K562 (cell line): ENCODE data around the gene ITK. TPM values are rescaled to one million over a fixed set of nuclear protein-coding genes. Genes with fewer than 3 reads are reported as not detected.

Source experiments
- ATAC-seq: fragments of 200-7000 bp; cut with Tn5 transposase; 3 replicates; pipeline ENCODE4 v1.9.1; 2020; ENCODE audit warnings: moderate library complexity
- BruUV-seq: library from RNA; stranded (reverse); fragments of 400-500 nt; replicated peaks from 2 replicates; lab custom pipeline; 2021; lab: Mats Ljungman, UMichigan
- CTCF ChIA-PET: fragments of 300-600 bp; formaldehyde crosslinking; extraction: SDS; loops from one replicate; lab custom pipeline; 2021; ENCODE audit warnings: low intra/inter-chr PET ratio; lab: Yijun Ruan, JAX
- POLR2A ChIA-PET: fragments of 300-600, 350-650 bp; sonication (Branson Sonifier 250); formaldehyde crosslinking; extraction: SDS; loops from one replicate; lab custom pipeline; 2021; ENCODE audit warnings: antibody characterized with exemption, inconsistent platforms; lab: Yijun Ruan, JAX
- DNase-seq, 4 experiments: peaks; one replicate each; pipeline versions ENCODE4 v3.0.0 to v3.0.0-alpha.2; 2011 to 2018; ENCODE audit warnings: low spot score in 3 of 4, mixed read lengths in 3 of 4; ENCODE audit errors: extremely low read depth in 1 of 4
- FAIRE-seq: peaks from 2 replicates; lab custom pipeline; 2011; peaks lifted over from hg19 to GRCh38; lab: Jason Lieb, UNC
- H2AFZ ChIP-seq: 2 replicates; pipeline ENCODE4 v1.6.0; 2011; ENCODE audit warnings: low read depth, low read length, control low read depth, inconsistent platforms
- H3K27ac ChIP-seq: fragments of 200-600 bp; 3 replicates; pipeline ENCODE4 v1.8.0; 2011; ENCODE audit warnings: low read depth, mild to moderate bottlenecking, control low read depth, inconsistent platforms, low read length, moderate library complexity, mixed read lengths; ENCODE audit errors: extremely low read depth
- H3K27me3 ChIP-seq, 2 experiments: fragments of 300-600 bp in 1 of 2; 2 replicates in 1 of 2; 3 replicates in 1 of 2; pipeline versions ENCODE4 v1.6.0 to v1.8.0; 2011; ENCODE audit warnings: inconsistent platforms in 2 of 2, low read length in 2 of 2, mild to moderate bottlenecking in 1 of 2, mixed read lengths in 1 of 2, moderate library complexity in 1 of 2; ENCODE audit not compliant: control insufficient read depth in 2 of 2, insufficient read depth in 2 of 2
- H3K36me3 ChIP-seq: fragments of 300-600 bp; 3 replicates; pipeline ENCODE4 v1.8.0; 2011; ENCODE audit warnings: mild to moderate bottlenecking, low read length, inconsistent platforms; ENCODE audit not compliant: control insufficient read depth, insufficient read depth
- H3K4me1 ChIP-seq, 2 experiments: fragments of 200-600 bp in 1 of 2; replicated peaks in 1 of 2; 2 replicates in 1 of 2; 3 replicates in 1 of 2; pipeline versions ENCODE4 v1.5.1 to v1.8.0; 2011; ENCODE audit warnings: inconsistent platforms in 2 of 2, low read length in 2 of 2, mild to moderate bottlenecking in 1 of 2, mixed read lengths in 1 of 2, moderate library complexity in 1 of 2; ENCODE audit not compliant: control insufficient read depth in 2 of 2, insufficient read depth in 2 of 2
- H3K4me2 ChIP-seq: 2 replicates; pipeline ENCODE4 v1.6.1; 2011; ENCODE audit warnings: low read length, control low read depth, inconsistent platforms, mixed read lengths; ENCODE audit not compliant: insufficient read depth
- H3K4me3 ChIP-seq: fragments of 200-600 bp; sonication (generic), shearing (Covaris generic); 2 replicates; pipeline ENCODE4 v1.5.1; 2016; ENCODE audit warnings: control low read depth, inconsistent platforms
- H3K79me2 ChIP-seq: fragments of 200-600 bp; 3 replicates; pipeline ENCODE4 v1.8.0; 2011; ENCODE audit warnings: low read length, inconsistent platforms; ENCODE audit not compliant: control insufficient read depth, insufficient read depth
- H3K9ac ChIP-seq, 2 experiments: 2 replicates each; pipeline versions ENCODE4 v1.6.0 to v1.6.1; 2011; ENCODE audit warnings: low read depth in 2 of 2, low read length in 2 of 2, control low read depth in 1 of 2, inconsistent platforms in 1 of 2, mild to moderate bottlenecking in 1 of 2, mixed read lengths in 1 of 2; ENCODE audit not compliant: insufficient read depth in 1 of 2
- H3K9me1 ChIP-seq: one replicate; pipeline ENCODE4 v1.6.0; 2011; ENCODE audit warnings: inconsistent platforms, mild to moderate bottlenecking, low read length, moderate library complexity; ENCODE audit not compliant: control insufficient read depth, insufficient read depth
- H3K9me3 ChIP-seq: replicated peaks from 2 replicates; pipeline ENCODE4 v1.5.1; 2011; ENCODE audit warnings: low read depth, low read length, inconsistent platforms; ENCODE audit not compliant: control insufficient read depth, insufficient read depth
- H4K20me1 ChIP-seq: replicated peaks from 2 replicates; pipeline ENCODE4 v1.6.1; 2011; ENCODE audit warnings: low read length, inconsistent platforms, mixed read lengths; ENCODE audit not compliant: control insufficient read depth, insufficient read depth
- BACH1 ChIP-seq: fragments of 200-800 bp; sonication (Bioruptor generic); IDR thresholded peaks from 2 replicates; pipeline ENCODE4 v1.6.1; 2016; ENCODE audit warnings: missing genetic modification characterization, missing compliant biosample characterization
- CREB3L1 ChIP-seq: fragments of 450-650 bp; IDR thresholded peaks from 2 replicates; pipeline ENCODE4 v1.6.1; 2014; ENCODE audit warnings: low read depth, mild to moderate bottlenecking, moderate library complexity, borderline replicate concordance
- ELF4 ChIP-seq: fragments of 450-650 bp; formaldehyde crosslinking; IDR thresholded peaks from 2 replicates; pipeline ENCODE4 v1.4.0; 2022; ENCODE audit warnings: missing genetic modification characterization
- ERF ChIP-seq: fragments of 450-650 bp; formaldehyde crosslinking; IDR thresholded peaks from 2 replicates; pipeline ENCODE4 v1.4.0; 2020; ENCODE audit warnings: mild to moderate bottlenecking, mixed read lengths
- GATAD2B ChIP-seq: fragments of 450-650 bp; IDR thresholded peaks from 2 replicates; pipeline ENCODE4 v1.6.1; 2017; ENCODE audit warnings: mild to moderate bottlenecking, borderline replicate concordance
- HMG20A ChIP-seq: fragments of 450-650 bp; formaldehyde crosslinking; conservative IDR thresholded peaks from 2 replicates; pipeline ENCODE4 v1.4.0; 2020; ENCODE audit warnings: mild to moderate bottlenecking, mixed read lengths
- HMG20B ChIP-seq: fragments of 250-450 bp; sonication (Bioruptor Pico); IDR thresholded peaks from 2 replicates; pipeline ENCODE4 v1.5.0; 2021; ENCODE audit warnings: mild to moderate bottlenecking
- KHSRP ChIP-seq: fragments of 450-650 bp; IDR thresholded peaks from 2 replicates; pipeline ENCODE4 v1.6.1; 2017
- LEF1 ChIP-seq: fragments of 450-650 bp; IDR thresholded peaks from 2 replicates; pipeline ENCODE4 v1.6.1; 2016; ENCODE audit warnings: mild to moderate bottlenecking
- NELFE ChIP-seq: IDR thresholded peaks from 2 replicates; pipeline ENCODE4 v1.6.1; 2011; ENCODE audit warnings: mild to moderate bottlenecking; ENCODE audit not compliant: insufficient read depth, insufficient read length
- NFATC3 ChIP-seq: fragments of 450-650 bp; IDR thresholded peaks from 2 replicates; pipeline ENCODE4 v1.6.1; 2017; ENCODE audit warnings: mild to moderate bottlenecking
- RB1 ChIP-seq: fragments of 450-650 bp; IDR thresholded peaks from 2 replicates; pipeline ENCODE4 v1.6.1; 2017; ENCODE audit warnings: low read depth, mild to moderate bottlenecking
- RFX5 ChIP-seq: IDR thresholded peaks from 2 replicates; pipeline ENCODE4 v1.6.1; 2011; ENCODE audit warnings: low read depth, mild to moderate bottlenecking, improper control_type of control experiment, low read length
- SMARCB1 ChIP-seq: IDR thresholded peaks from 2 replicates; pipeline ENCODE4 v1.6.1; 2011; ENCODE audit warnings: improper control_type of control experiment, low read depth; ENCODE audit not compliant: insufficient read length
- SP2 ChIP-seq: IDR thresholded peaks from 2 replicates; pipeline ENCODE4 v1.6.1; 2011; ENCODE audit warnings: mild to moderate bottlenecking, low read depth, low read length, moderate library complexity; ENCODE audit not compliant: poor library complexity, severe bottlenecking; ENCODE audit errors: extremely low read depth
- STAT5B ChIP-seq: fragments of 250-450 bp; sonication (Bioruptor Pico); IDR thresholded peaks from 2 replicates; pipeline ENCODE4 v1.8.0; 2021; ENCODE audit warnings: mild to moderate bottlenecking, inconsistent platforms
- ZNF124 ChIP-seq: sonication (generic); formaldehyde crosslinking; IDR thresholded peaks from 2 replicates; pipeline ENCODE4 v1.8.1; 2022; ENCODE audit warnings: missing genetic modification reagents
- ZNF184 ChIP-seq: sonication (generic); formaldehyde crosslinking; IDR thresholded peaks from 2 replicates; pipeline ENCODE4 v1.5.0; 2020; ENCODE audit warnings: missing genetic modification reagents
- ZNF347 ChIP-seq: fragments of 450-650 bp; formaldehyde crosslinking; IDR thresholded peaks from 2 replicates; pipeline ENCODE4 v1.4.0; 2020; ENCODE audit warnings: low read depth, mild to moderate bottlenecking, moderate library complexity
- ZNF436 ChIP-seq: fragments of 250-450, 450-650 bp; sonication (Bioruptor Pico); formaldehyde crosslinking; IDR thresholded peaks from 2 replicates; pipeline ENCODE4 v1.7.0; 2020; ENCODE audit warnings: mild to moderate bottlenecking
- ZNF668 ChIP-seq: fragments of 250-450 bp; sonication (Bioruptor Pico); IDR thresholded peaks from 2 replicates; pipeline ENCODE4 v1.8.0; 2022; ENCODE audit warnings: mild to moderate bottlenecking, inconsistent platforms
- ZNF785 ChIP-seq: fragments of 250-450 bp; sonication (Bioruptor Pico); IDR thresholded peaks from 2 replicates; pipeline ENCODE4 v1.4.0; 2020; ENCODE audit warnings: mild to moderate bottlenecking
- WGBS: fragments of 100-300 bp; shearing (Covaris generic); methylation state at CpG from one replicate; pipeline ENCODE4 v1.1.6; 2016; ENCODE audit warnings: low coverage, mixed read lengths; ENCODE audit not compliant: insufficient coverage; ENCODE audit errors: missing lambda C conversion rate; 5-methylcytosine and 5-hydroxymethylcytosine counted together
- in situ Hi-C: fragments of 300-500 bp; cut with MboI; formaldehyde crosslinking; loops from 4 replicates; pipeline ENCODE4 v1.15.0; 2018; ENCODE audit warnings: inconsistent platforms, mixed read lengths
- intact Hi-C: fragments of 100-400 bp; cut with micrococcal nuclease; formaldehyde crosslinking; loops from 2 replicates; pipeline ENCODE4 v1.14.2; 2022
- polyA plus RNA-seq, 8 experiments: library from polyadenylated mRNA; depleted of rRNA in 4 of 8; stranded (reverse) in 5 of 8; unstranded in 3 of 8; fragments of >200 nt; fragmentation: Nextera tagmentation in 2 of 8; fragmentation: Illumina TruSeq in 1 of 8; extraction: Ambion mirVana in 2 of 8; extraction: Trizol in 1 of 8; gene quantifications; 2 replicates each; pipeline versions ENCODE4 v1.2.1 to v1.2.3, GENCODE V29; 2011 to 2014; ENCODE audit warnings: inconsistent platforms in 1 of 8, missing spikeins in 1 of 8
- total RNA-seq, 7 experiments: library from RNA; depleted of rRNA in 6 of 7; stranded (reverse); fragments of >200 nt in 6 of 7; fragmentation: Illumina TruSeq in 2 of 7; extraction: Trizol in 2 of 7; gene quantifications; 2 replicates each; pipeline versions ENCODE4 v1.2.1 to v1.2.3, GENCODE V29; 2011 to 2021; ENCODE audit warnings: low replicate concordance in 1 of 7
- TF ChIP-seq, protein P1 (sequence below), 3 experiments: fragments of 200-800 bp in 1 of 3; sonication (Bioruptor generic) in 1 of 3; sonication (generic) in 1 of 3; formaldehyde crosslinking in 1 of 3; IDR thresholded peaks; 2 replicates each; pipeline versions ENCODE4 v1.6.1 to v1.8.0; 2016 to 2022; ENCODE audit warnings: mild to moderate bottlenecking in 2 of 3, missing compliant biosample characterization in 2 of 3, missing genetic modification characterization in 2 of 3, missing genetic modification reagents in 1 of 3

The ITK gene
- total and polyA plus RNA-seq, 9 of the 15 experiments (the other 6 are each of a cell fraction or from before 2014, with no cell fraction given): 0.04 to 0.75 TPM; not detected in 7

GRCh38 chr5:157266286-157267007, 85.8 kb downstream of the ITK start:
- Histone ChIP-seq H3K27me3 (peaks cover 2 to 36% of the 10 kb centered on the region in 2 experiments), H3K27ac (no peak overlapping the region), H3K4me3 (peak overlapping the region; percentile 48), H3K9ac (no peak overlapping the region), H3K9me1 (no peaks in the 10 kb centered on the region), H3K4me2 (peak overlapping the region; percentile 70; the same call in 1 of the 2 replicates), H4K20me1 (no peaks in the 10 kb centered on the region), H2AFZ (peak overlapping the region; percentile 67; the same call in 1 of the 2 replicates), H3K4me1 (peaks cover 0 to 12% of the 10 kb centered on the region in 2 experiments; a peak in 3 of 5 replicates), H3K79me2 (no peaks in the 10 kb centered on the region), H3K36me3 (no peaks in the 10 kb centered on the region), H3K9me3 (no peaks in the 10 kb centered on the region)
- FAIRE-seq (no peak), DNase-seq (no peak), ATAC-seq (peak; percentile 79)
- no TSS peak for BruUV-seq
- in situ Hi-C loops (no loop called here), intact Hi-C loops (no loop called here)
- CTCF ChIA-PET: no interaction called here
- POLR2A ChIA-PET: interaction anchor here (0.6 to 1.0 kb wide), 2 partner anchors 70 to 79 kb away, joined by 3 read pairs; a partner anchor contains a TSS
- WGBS: 11% methylated on average over 24 of the region's 62 CpGs
- TF ChIP-seq ELF4 (CRISPR knock-in tag) (no peak), ZNF785 (CRISPR knock-in tag) (no peak), ZNF668 (no peak), STAT5B (CRISPR knock-in tag) (no peak), HMG20A (CRISPR knock-in tag) (no peak), BACH1 (tag) (no peak), LEF1 (no peak), SP2 (no peak), ZNF347 (CRISPR knock-in tag) (no peak), HMG20B (CRISPR knock-in tag) (no peak), RFX5 (no peak), CREB3L1 (no peak), ZNF184 (CRISPR knock-in tag) (no peak), ZNF436 (no peak), NFATC3 (no peak), SMARCB1 (no peak), ERF (CRISPR knock-in tag) (no peak), GATAD2B (0 out of 2 replicates have a peak, but pooled peaks have one; percentile 41), KHSRP (no peak), ZNF124 (no peak), RB1 (no peak), NELFE (no peak)
- TF ChIP-seq, protein P1, sequence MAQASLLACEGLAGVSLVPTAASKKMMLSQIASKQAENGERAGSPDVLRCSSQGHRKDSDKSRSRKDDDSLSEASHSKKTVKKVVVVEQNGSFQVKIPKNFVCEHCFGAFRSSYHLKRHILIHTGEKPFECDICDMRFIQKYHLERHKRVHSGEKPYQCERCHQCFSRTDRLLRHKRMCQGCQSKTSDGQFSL (CRISPR knock-in tag; IDR thresholded peaks at IDR 0.05): no peak
- TF ChIP-seq, protein P1 (tag; IDR thresholded peaks at IDR 0.05): no peak
